Subcutaneous adipose tissue (tissue), 4 donors: ENCODE results near the gene LRRK1. TPM values are rescaled to one million over a fixed set of nuclear protein-coding genes. Genes with fewer than 3 reads are reported as not detected.

ENCODE experiments used
- CTCF ChIP-seq: fragments of 450-650 bp; IDR thresholded peaks from one replicate; pipeline ENCODE4 v1.5.1; 2016; ENCODE audit warnings: low read depth, mild to moderate bottlenecking, control low read depth, antibody characterized with exemption, moderate library complexity
- total RNA-seq, 4 donors: library from RNA; depleted of rRNA; stranded (reverse); fragments of >200 nt; gene quantifications; one replicate each; pipeline ENCODE4 v1.1.0, GENCODE V29; 2016

LRRK1 gene
- total RNA-seq, 4 donors from 2014 or later = 9.6 to 21.6 (median 17.3) TPM

GRCh38 chr15:101024073-101024695, 105.0 kb downstream of the LRRK1 start:
- TF ChIP-seq CTCF = no peak

GRCh38 chr15:101024706-101025500, 105.7 kb downstream of the LRRK1 start:
- TF ChIP-seq CTCF = no peak

GRCh38 chr15:101025501-101025885, 106.3 kb downstream of the LRRK1 start:
- TF ChIP-seq CTCF = no peak

GRCh38 chr15:101025896-101026631, 106.9 kb downstream of the LRRK1 start:
- TF ChIP-seq CTCF = no peak

GRCh38 chr15:101026656-101027272, 107.6 kb downstream of the LRRK1 start:
- TF ChIP-seq CTCF = no peak

GRCh38 chr15:101027273-101027901, 108.2 kb downstream of the LRRK1 start:
- TF ChIP-seq CTCF = no peak
